Natural killer cell (primary cell): ENCODE results near the gene PLCD3. TPM values are rescaled to one million over a fixed set of nuclear protein-coding genes. Genes with fewer than 3 reads are reported as not detected.

Experiments used
- ATAC-seq, 3 donors: fragments of 150-1000 bp in 2 of 3; fragments of 200-7000 bp in 1 of 3; cut with Tn5 transposase; 1 replicate in 1 of 3; 2 replicates in 2 of 3; pipeline ENCODE4 v1.10.0; 2021; ENCODE audit warnings: mild to moderate bottlenecking in 2 of 3, moderate library complexity in 2 of 3
- DNase-seq, 2 donors: peaks; one replicate each; pipeline versions ENCODE4 v3.0.0 to v3.0.0-alpha.2; 2013 to 2021; ENCODE audit warnings: mixed read lengths in 1 of 2
- H3K27ac ChIP-seq: one replicate; pipeline ENCODE4 v1.5.1; 2013; ENCODE audit warnings: mild to moderate bottlenecking, low read length
- H3K27me3 ChIP-seq: one replicate; pipeline ENCODE4 v1.6.1; 2013; ENCODE audit warnings: low read length; ENCODE audit not compliant: control insufficient read depth, insufficient read depth
- H3K36me3 ChIP-seq: one replicate; pipeline ENCODE4 v1.6.1; 2013; ENCODE audit warnings: low read length; ENCODE audit not compliant: control insufficient read depth, insufficient read depth
- H3K4me1 ChIP-seq: one replicate; pipeline ENCODE4 v1.6.1; 2013; ENCODE audit warnings: low read length; ENCODE audit not compliant: control insufficient read depth, insufficient read depth
- H3K4me3 ChIP-seq: one replicate; pipeline ENCODE4 v1.5.1; 2013; ENCODE audit warnings: low read length
- H3K9me3 ChIP-seq: one replicate; pipeline ENCODE4 v1.6.1; 2013; ENCODE audit warnings: low read length; ENCODE audit not compliant: control insufficient read depth, insufficient read depth
- H3K27ac Mint-ChIP-seq, 2 donors: one replicate each; pipeline ENCODE4 v1.8.0; 2022; ENCODE audit warnings: mild to moderate bottlenecking in 2 of 2, mixed read lengths in 2 of 2, moderate library complexity in 1 of 2
- H3K27me3 Mint-ChIP-seq, 2 donors: one replicate each; pipeline ENCODE4 v1.8.0; 2022; ENCODE audit warnings: low read depth in 2 of 2, mixed read lengths in 2 of 2
- H3K36me3 Mint-ChIP-seq: one replicate; pipeline ENCODE4 v1.8.0; 2022; ENCODE audit warnings: mixed read lengths
- H3K4me1 Mint-ChIP-seq, 2 donors: one replicate each; pipeline ENCODE4 v1.8.0; 2022; ENCODE audit warnings: mixed read lengths in 2 of 2
- H3K4me3 Mint-ChIP-seq: one replicate; pipeline ENCODE4 v1.8.0; 2022; ENCODE audit warnings: mild to moderate bottlenecking, moderate library complexity, mixed read lengths
- H3K9me3 Mint-ChIP-seq, 2 donors: one replicate each; pipeline ENCODE4 v1.8.0; 2022; ENCODE audit warnings: mixed read lengths in 2 of 2
- CTCF ChIP-seq: fragments of 200-600 bp; IDR thresholded peaks from one replicate; pipeline ENCODE4 v1.8.0; 2022; ENCODE audit warnings: antibody characterized with exemption
- WGBS: methylation state at CpG from one replicate; pipeline ENCODE4 v1.1.7; 2013; ENCODE audit warnings: missing lambda C conversion rate; ENCODE audit not compliant: insufficient coverage; 5-methylcytosine and 5-hydroxymethylcytosine counted together
- intact Hi-C: fragments of 100-400 bp; cut with micrococcal nuclease; formaldehyde crosslinking; loops from one replicate; pipeline ENCODE4 v1.14.2; 2022
- total RNA-seq, 4 donors: library from RNA; stranded (reverse); fragments of 120-200 nt in 1 of 4; gene quantifications; one replicate each; pipeline versions ENCODE4 v1.2.3 to v1.2.4, GENCODE V29; 2013 to 2022

Gene PLCD3
- total RNA-seq, 3 donors from 2014 or later (not counting 1 experiment from before 2014, with no cell fraction given), result 2.5 to 2.9 (median 2.5) TPM

DNA sequence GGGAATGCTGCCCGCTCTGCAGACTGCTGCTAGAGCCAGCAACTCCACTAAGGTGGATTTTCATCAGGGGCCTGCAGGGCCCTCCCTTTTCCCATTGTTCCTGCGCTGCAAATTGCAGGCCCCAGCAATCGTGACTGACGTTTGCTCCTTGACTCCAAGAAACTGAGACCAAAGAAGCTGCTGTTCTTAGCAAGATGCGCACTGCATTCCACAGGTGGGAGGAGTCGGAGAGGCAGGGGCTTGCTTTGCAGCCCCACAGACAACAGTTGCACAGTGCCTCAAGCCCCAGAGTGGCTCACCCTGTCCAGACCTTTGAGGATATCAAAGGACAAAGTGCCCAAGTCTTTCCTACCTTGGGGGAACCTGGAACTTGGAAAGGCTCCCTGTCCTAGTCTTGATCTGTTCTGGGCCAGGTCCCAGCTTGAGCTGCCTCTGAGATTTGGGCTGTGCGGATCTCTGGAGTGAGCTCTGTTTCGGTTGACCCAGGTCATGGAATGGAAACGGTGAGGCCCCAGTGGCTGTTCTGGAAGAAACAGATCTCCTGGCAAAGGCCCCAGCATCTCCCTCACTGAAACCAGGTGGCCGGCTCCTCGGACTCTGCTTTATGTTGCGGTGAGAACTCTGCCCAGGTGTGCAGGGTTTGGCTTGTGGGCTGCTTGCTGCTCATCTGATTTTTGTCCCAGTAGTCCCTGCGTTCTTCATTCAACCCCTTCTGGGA, 24.9 kb downstream of the PLCD3 start:
- no peaks in the 10 kb centered on the region for H3K27me3 ChIP-seq
- 96% methylated on average over 13 of the region's 13 CpGs for WGBS
- no peak for TF ChIP-seq CTCF
- H3K36me3 ChIP-seq, result peaks cover 48% of the 10 kb centered on the region
- Mint-ChIP-seq H3K27me3 (no peaks in the 10 kb centered on the region), H3K27ac (no peak overlapping the region), H3K4me1 (peaks cover 0 to 6% of the 10 kb centered on the region in 2 donors), H3K4me3 (no peak overlapping the region), H3K9me3 (no peaks in the 10 kb centered on the region), H3K36me3 (no peaks in the 10 kb centered on the region)
- H3K4me3 ChIP-seq, result no peak overlapping the region
- DNase-seq, result no peak
- intact Hi-C loops, result no loop called here
- no peaks in the 10 kb centered on the region for H3K9me3 ChIP-seq
- ATAC-seq, result no peak
- no peaks in the 10 kb centered on the region for H3K4me1 ChIP-seq
- no peak overlapping the region for H3K27ac ChIP-seq

GRCh38 chr17:45106582-45106981, 25.7 kb downstream of the PLCD3 start:
- Mint-ChIP-seq H3K36me3 (no peaks in the 10 kb centered on the region), H3K9me3 (no peaks in the 10 kb centered on the region), H3K4me3 (no peak overlapping the region), H3K4me1 (peaks cover 0 to 6% of the 10 kb centered on the region in 2 donors), H3K27me3 (no peaks in the 10 kb centered on the region), H3K27ac (peak overlapping the region in 1 of 2 donors; percentile 27)
- H3K4me3 ChIP-seq, result no peak overlapping the region
- H3K36me3 ChIP-seq, result peaks cover 57% of the 10 kb centered on the region
- H3K27ac ChIP-seq, result no peak overlapping the region
- H3K27me3 ChIP-seq, result no peaks in the 10 kb centered on the region
- DNase-seq, result no peak
- intact Hi-C loops, result no loop called here
- 97% methylated on average over 5 of the region's 5 CpGs for WGBS
- ATAC-seq, result no peak
- H3K9me3 ChIP-seq, result no peaks in the 10 kb centered on the region
- TF ChIP-seq CTCF, result no peak
- no peaks in the 10 kb centered on the region for H3K4me1 ChIP-seq

DNA sequence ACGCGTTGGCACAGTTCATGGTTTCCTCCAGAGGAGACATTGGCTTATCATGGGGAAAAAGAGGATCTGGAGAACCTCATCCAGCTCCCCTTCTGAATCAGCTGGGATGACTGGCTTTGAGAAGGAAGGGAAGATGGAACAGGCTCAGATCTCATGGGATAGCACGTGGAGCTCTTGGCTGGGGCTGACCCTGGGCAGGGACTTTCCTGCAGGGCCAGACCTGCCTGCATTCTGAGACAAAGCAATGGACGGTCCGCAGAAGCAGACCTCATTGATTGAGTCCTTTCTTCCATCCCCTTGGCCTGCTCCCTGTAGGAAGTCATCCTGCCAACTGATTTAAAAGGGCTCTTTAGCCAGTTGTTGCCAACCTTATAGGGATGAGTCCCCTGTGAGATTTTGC, 26.2 kb downstream of the PLCD3 start:
- H3K4me1 ChIP-seq, result no peaks in the 10 kb centered on the region
- peaks cover 60% of the 10 kb centered on the region for H3K36me3 ChIP-seq
- DNase-seq (no peak), ATAC-seq (no peak)
- no peaks in the 10 kb centered on the region for H3K36me3 Mint-ChIP-seq
- TF ChIP-seq CTCF, result no peak
- H3K9me3 Mint-ChIP-seq, result no peaks in the 10 kb centered on the region
- no peaks in the 10 kb centered on the region for H3K27me3 Mint-ChIP-seq
- no peak overlapping the region for H3K4me3 ChIP-seq
- no peaks in the 10 kb centered on the region for H3K9me3 ChIP-seq
- 92% methylated on average over 5 of the region's 5 CpGs for WGBS
- H3K27ac Mint-ChIP-seq, result peak overlapping the region in 1 of 2 donors; percentile 27
- no peak overlapping the region for H3K4me3 Mint-ChIP-seq
- H3K4me1 Mint-ChIP-seq, result peaks cover 0 to 6% of the 10 kb centered on the region in 2 donors
- intact Hi-C loops, result no loop called here
- no peak overlapping the region for H3K27ac ChIP-seq
- H3K27me3 ChIP-seq, result no peaks in the 10 kb centered on the region
